ENCODE measurements around the gene ZNF436. TPM values are rescaled to one million over a fixed set of nuclear protein-coding genes. Genes with fewer than 3 reads are reported as not detected.

Gene ZNF436
- total and polyA plus RNA-seq, 2 of the 8 experiments (the other 6 are each of a cell fraction or from before 2014, with no cell fraction given) = 0.65 to 1.8 TPM

GRCh38 chr1:23380719-23381118, 11.1 kb upstream of the ZNF436 start:
- Histone ChIP-seq H2AK5ac (ENCODE audit: low read depth, low read length) (no peak overlapping the region), H3K9ac (replicated peaks in 1 of 4; ENCODE audit: extremely low read depth in 1 of 4, low read depth in 3 of 4, low read length in 3 of 4) (no peak overlapping the region), H3K4me1 (replicated peaks in 1 of 4; ENCODE audit: control insufficient read depth in 3 of 4, insufficient read depth in 4 of 4, low read length in 3 of 4) (no peaks in the 10 kb centered on the region), H2BK20ac (ENCODE audit: low read length) (no peak overlapping the region), H3K4ac (replicated peaks; ENCODE audit: insufficient read length, low read depth, low read length) (no peak overlapping the region), H3K27ac (ENCODE audit: low read depth, low read length) (no peak overlapping the region), H4K91ac (replicated peaks; ENCODE audit: insufficient read length, low read length) (no peak overlapping the region), H3K14ac (ENCODE audit: insufficient read length) (no peak overlapping the region), H3K79me2 (ENCODE audit: control insufficient read depth in 1 of 2, insufficient read depth in 2 of 2, low read length in 2 of 2) (no peaks in the 10 kb centered on the region), H3K56ac (replicated peaks; ENCODE audit: insufficient read length, low read depth, low read length) (no peak overlapping the region), H2BK5ac (ENCODE audit: low read depth, low read length) (no peak overlapping the region), H3K27me3 (replicated peaks in 1 of 4; ENCODE audit: control insufficient read depth in 3 of 4, extremely low read depth in 1 of 4, insufficient read depth in 3 of 4, low read length in 3 of 4) (peaks cover 10 to 80% (median 55%) of the 10 kb centered on the region in 4 experiments), H2BK12ac (ENCODE audit: low read depth, low read length) (no peak overlapping the region), H3K4me2 (ENCODE audit: insufficient read depth in 1 of 2, low read depth in 2 of 2, low read length in 2 of 2) (no peak overlapping the region), H3K36me3 (ENCODE audit: control insufficient read depth in 2 of 4, insufficient read depth in 4 of 4, low read length in 3 of 4) (no peaks in the 10 kb centered on the region), H3K18ac (ENCODE audit: extremely low read depth, low read length) (no peak overlapping the region), H3K79me1 (ENCODE audit: low read depth, low read length) (no peaks in the 10 kb centered on the region), H3K4me3 (ENCODE audit: extremely low read depth in 1 of 4, insufficient read depth in 2 of 4, low read depth in 3 of 4, low read length in 4 of 4) (no peak overlapping the region), H4K20me1 (replicated peaks in 1 of 2; ENCODE audit: control insufficient read depth in 1 of 2, insufficient read depth in 2 of 2, low read length in 2 of 2) (peaks cover 2 to 6% of the 10 kb centered on the region in 2 experiments), H4K8ac (ENCODE audit: extremely low read depth, insufficient read depth, low read length) (no peak overlapping the region), H3K9me3 (ENCODE audit: insufficient read depth in 2 of 2, low read depth in 1 of 2, low read length in 1 of 2) (no peaks in the 10 kb centered on the region), H2BK120ac (replicated peaks; ENCODE audit: low read depth, low read length) (no peak overlapping the region), H2AFZ (ENCODE audit: low read length) (no peak overlapping the region), H4K5ac (ENCODE audit: insufficient read length, low read depth, low read length) (no peak overlapping the region), H3K23ac (ENCODE audit: insufficient read length) (no peak overlapping the region), H2BK15ac (ENCODE audit: low read length) (no peak overlapping the region), H3K23me2 (ENCODE audit: low read depth, low read length) (no peaks in the 10 kb centered on the region)
- TF ChIP-seq ATF3 (IDR thresholded peaks at IDR 0.05; ENCODE audit: insufficient read depth, low read depth, low read length) (no peak), EZH2 (IDR thresholded peaks at IDR 0.05; ENCODE audit: low read depth, low read length, severe bottlenecking) (peak; percentile 7), BRCA1 (IDR thresholded peaks at IDR 0.05; ENCODE audit: low read depth, low read length) (no peak)
- DNase-seq (ENCODE audit: low read depth in 1 of 2, low spot score in 2 of 2) (no peak), FAIRE-seq (no peak)
- CTCF ChIA-PET (ENCODE audit: partially characterized antibody) = interaction anchor here (0.8 to 3.0 kb wide), 4 partner anchors 13 to 40 kb away, joined by 4 to 13 read pairs (median 6); no protein-coding TSS in a partner anchor
- 66% methylated on average over 5 of the region's 5 CpGs; no CpG with 5 or more reads in 1 of the 2 experiments for WGBS, 2 experiments (ENCODE audit: extremely low coverage in 1 of 2, insufficient coverage in 1 of 2, insufficient read length in 1 of 2, insufficient replicate concordance in 2 of 2, low coverage in 1 of 2, low lambda C conversion rate in 2 of 2, missing lambda C conversion rate in 1 of 2)
- POLR2A ChIA-PET (ENCODE audit: partially characterized antibody) = no interaction called here
